ENCODE measurements around the gene BTN3A1.
"Not testable (repeated sequence)": the region's sequence is repeated elsewhere in the genome, so short reads cannot be mapped to it uniquely, and the experiment has no call there.

The BTN3A1 gene

GRCh38 chr6:26401987-26402658, at the start of gene BTN3A1:
Gene BTN3A1 (plus strand): TSS chr6:26402275. CDS start chr6:26405564, 3,289 bp downstream.
- peak; percentile 65 for DNase-seq (ENCODE audit: low read depth)

- no peak for DNase-seq (ENCODE audit: low read depth)
These were observed 49.8 kb upstream of the BTN3A1 start for GRCh38 chr6:26352315-26352714.

GRCh38 chr6:26354162-26354561, 47.9 kb upstream of the BTN3A1 start:
- DNase-seq (ENCODE audit: low read depth): no peak

GRCh38 chr6:26355366-26355765, 46.7 kb upstream of the BTN3A1 start:
- no peak for DNase-seq (ENCODE audit: low read depth)

GRCh38 chr6:26357543-26357942, 44.5 kb upstream of the BTN3A1 start:
- DNase-seq (ENCODE audit: low read depth): not testable (repeated sequence)

GRCh38 chr6:26358511-26358981, 43.5 kb upstream of the BTN3A1 start:
- DNase-seq (ENCODE audit: low read depth): no peak

- DNase-seq (ENCODE audit: low read depth): no peak
These were observed 42.3 kb upstream of the BTN3A1 start for GRCh38 chr6:26359765-26360164.

GRCh38 chr6:26360451-26361416, 41.3 kb upstream of the BTN3A1 start:
- DNase-seq (ENCODE audit: low read depth): no peak

- no peak for DNase-seq (ENCODE audit: low read depth)
These were observed 40.5 kb upstream of the BTN3A1 start for GRCh38 chr6:26361544-26361943.

GRCh38 chr6:26362093-26362835, 39.8 kb upstream of the BTN3A1 start:
- no peak for DNase-seq (ENCODE audit: low read depth)

GRCh38 chr6:26362836-26363220, 39.2 kb upstream of the BTN3A1 start:
- DNase-seq (ENCODE audit: low read depth): no peak

- DNase-seq (ENCODE audit: low read depth): no peak
These were observed 38.0 kb upstream of the BTN3A1 start for GRCh38 chr6:26363882-26364701.

GRCh38 chr6:26365633-26365995, 36.5 kb upstream of the BTN3A1 start:
- no peak for DNase-seq (ENCODE audit: low read depth)

- DNase-seq (ENCODE audit: low read depth): peak; percentile 28
These were observed 35.6 kb upstream of the BTN3A1 start for GRCh38 chr6:26366504-26366903.

- no peak for DNase-seq (ENCODE audit: low read depth)
These were observed 35.0 kb upstream of the BTN3A1 start for GRCh38 chr6:26367114-26367513.

- peak; percentile 48 for DNase-seq (ENCODE audit: low read depth)
These were observed 30.3 kb upstream of the BTN3A1 start for GRCh38 chr6:26371813-26372212.

GRCh38 chr6:26372308-26373144, 29.5 kb upstream of the BTN3A1 start:
- DNase-seq (ENCODE audit: low read depth): no peak

- no peak for DNase-seq (ENCODE audit: low read depth)
These were observed 26.8 kb upstream of the BTN3A1 start for GRCh38 chr6:26375270-26375669.

- DNase-seq (ENCODE audit: low read depth): no peak
These were observed 24.4 kb upstream of the BTN3A1 start for GRCh38 chr6:26377719-26378118.

- not testable (repeated sequence) for DNase-seq (ENCODE audit: low read depth)
These were observed 23.9 kb upstream of the BTN3A1 start for GRCh38 chr6:26378143-26378542.

GRCh38 chr6:26379292-26379691, 22.8 kb upstream of the BTN3A1 start:
- DNase-seq (ENCODE audit: low read depth): no peak

Measured in amniotic epithelial cell (primary cell).